ENCODE measurements around the gene CCDC167. TPM values are rescaled to one million over a fixed set of nuclear protein-coding genes. Genes with fewer than 3 reads are reported as not detected.

Gene CCDC167
- total and polyA plus RNA-seq, 2 donors (not counting 1 experiment from before 2014, with no cell fraction given): 11.1 to 60.1 TPM

GRCh38 chr6:37442416-37443215, 57.1 kb downstream of the CCDC167 start:
- H3K27me3 ChIP-seq (replicated peaks in 1 of 4; ENCODE audit: control extremely low read depth in 1 of 4, control insufficient read depth in 3 of 4, insufficient read depth in 4 of 4, low read length in 3 of 4): no peaks in the 10 kb centered on the region
- no peak for TF ChIP-seq CTCF (IDR thresholded peaks at IDR 0.05)
- no peak for TF ChIP-seq EZH2 (IDR thresholded peaks at IDR 0.05; ENCODE audit: borderline replicate concordance, insufficient read depth, low read depth, low read length, poor library complexity, severe bottlenecking)
- H3K4me3 Mint-ChIP-seq: peak overlapping the region; percentile 76
- peak overlapping the region; percentile 61 for H2AFZ ChIP-seq (ENCODE audit: insufficient read depth, low read depth, low read length, poor library complexity, severe bottlenecking)
- H3K4me3 ChIP-seq (ENCODE audit: control extremely low read depth in 1 of 5, extremely low read depth in 1 of 5, insufficient read depth in 1 of 5, low read depth in 2 of 5, low read length in 4 of 5): peak overlapping the region in 3 of 5 experiments; percentile 22 to 35 (median 35)
- peaks cover 15% of the 10 kb centered on the region for H3K4me1 Mint-ChIP-seq
- intact Hi-C loops (cut with micrococcal nuclease): no loop called here
- no peaks in the 10 kb centered on the region for H3K9me3 Mint-ChIP-seq (ENCODE audit: insufficient read depth)
- H3K27ac Mint-ChIP-seq: peak overlapping the region; percentile 85
- H3K9ac ChIP-seq (ENCODE audit: low read length): peak overlapping the region; percentile 56
- peaks cover 8 to 63% of the 10 kb centered on the region in 2 experiments for H3K36me3 ChIP-seq (replicated peaks in 1 of 2; ENCODE audit: control extremely low read depth in 1 of 2, control insufficient read depth in 1 of 2, extremely low read depth in 1 of 2, insufficient read depth in 2 of 2, low read length in 1 of 2)
- H4K20me1 ChIP-seq (ENCODE audit: control insufficient read depth, insufficient read depth, low read length, poor library complexity, severe bottlenecking): no peaks in the 10 kb centered on the region
- ATAC-seq (ENCODE audit: low read depth) (no peak), DNase-seq (peak; percentile 24)
- no peaks in the 10 kb centered on the region for H3K27me3 Mint-ChIP-seq
- H3K27ac ChIP-seq (ENCODE audit: low read length in 2 of 2): peak overlapping the region; percentile 47 to 84
- ChIA-PET POLR2A (interaction anchor here (0.7 to 1.1 kb wide), 2 partner anchors 9 to 1323 kb away, joined by 5 read pairs; partner anchors contain the start of gene CMTR1), CTCF (interaction anchor here (0.9 to 1.5 kb wide), 2 partner anchors 62 to 117 kb away, joined by 3 to 5 read pairs; no protein-coding TSS in a partner anchor)
- WGBS (ENCODE audit: insufficient coverage): 0% methylated on average over 1 of the region's 4 CpGs
- H3K4me2 ChIP-seq (replicated peaks; ENCODE audit: low read depth, low read length, poor library complexity, severe bottlenecking): peak overlapping the region; percentile 67
- H3K4me1 ChIP-seq (ENCODE audit: control insufficient read depth in 2 of 2, insufficient read depth in 2 of 2, low read length in 2 of 2): peaks cover 10 to 11% of the 10 kb centered on the region in 2 donors
- peaks cover 88% of the 10 kb centered on the region for H3K79me2 ChIP-seq (ENCODE audit: control insufficient read depth, insufficient read depth, low read length)
- no peaks in the 10 kb centered on the region for H3K9me3 ChIP-seq (ENCODE audit: control extremely low read depth in 1 of 3, control insufficient read depth in 2 of 3, insufficient read depth in 1 of 3, low read length in 2 of 3)

GRCh38 chr6:37441651-37442050, 58.0 kb downstream of the CCDC167 start:
- POLR2A ChIA-PET: interaction anchor here (1.1 kb wide), 1 partner anchor 8 kb away, joined by 5 read pairs; the partner anchor contains the start of gene CMTR1
- Histone ChIP-seq H4K20me1 (ENCODE audit: control insufficient read depth, insufficient read depth, low read length, poor library complexity, severe bottlenecking) (no peaks in the 10 kb centered on the region), H3K4me1 (ENCODE audit: control insufficient read depth in 2 of 2, insufficient read depth in 2 of 2, low read length in 2 of 2) (peaks cover 10 to 11% of the 10 kb centered on the region in 2 donors), H3K4me2 (replicated peaks; ENCODE audit: low read depth, low read length, poor library complexity, severe bottlenecking) (no peak overlapping the region), H3K9ac (ENCODE audit: low read length) (no peak overlapping the region), H2AFZ (ENCODE audit: insufficient read depth, low read depth, low read length, poor library complexity, severe bottlenecking) (no peak overlapping the region), H3K79me2 (ENCODE audit: control insufficient read depth, insufficient read depth, low read length) (peaks cover 90% of the 10 kb centered on the region), H3K27me3 (replicated peaks in 1 of 4; ENCODE audit: control extremely low read depth in 1 of 4, control insufficient read depth in 3 of 4, insufficient read depth in 4 of 4, low read length in 3 of 4) (no peaks in the 10 kb centered on the region), H3K27ac (ENCODE audit: low read length in 2 of 2) (peak overlapping the region in 1 of 2 donors; percentile 84), H3K4me3 (ENCODE audit: control extremely low read depth in 1 of 5, extremely low read depth in 1 of 5, insufficient read depth in 1 of 5, low read depth in 2 of 5, low read length in 4 of 5) (no peak overlapping the region), H3K9me3 (ENCODE audit: control extremely low read depth in 1 of 3, control insufficient read depth in 2 of 3, insufficient read depth in 1 of 3, low read length in 2 of 3) (no peaks in the 10 kb centered on the region), H3K36me3 (replicated peaks in 1 of 2; ENCODE audit: control extremely low read depth in 1 of 2, control insufficient read depth in 1 of 2, extremely low read depth in 1 of 2, insufficient read depth in 2 of 2, low read length in 1 of 2) (peaks cover 3 to 62% of the 10 kb centered on the region in 2 experiments)
- TF ChIP-seq EZH2 (IDR thresholded peaks at IDR 0.05; ENCODE audit: borderline replicate concordance, insufficient read depth, low read depth, low read length, poor library complexity, severe bottlenecking) (no peak), CTCF (IDR thresholded peaks at IDR 0.05) (no peak)
- ATAC-seq (ENCODE audit: low read depth): no peak
- intact Hi-C loops (cut with micrococcal nuclease): no loop called here
- Mint-ChIP-seq H3K27ac (peak overlapping the region; percentile 23), H3K4me3 (no peak overlapping the region), H3K9me3 (ENCODE audit: insufficient read depth) (no peaks in the 10 kb centered on the region), H3K27me3 (no peaks in the 10 kb centered on the region), H3K4me1 (peaks cover 17% of the 10 kb centered on the region)
- WGBS (ENCODE audit: insufficient coverage): 90% methylated on average over 5 of the region's 6 CpGs
- CTCF ChIA-PET: interaction anchor here (0.9 to 1.5 kb wide), 2 partner anchors 61 to 116 kb away, joined by 3 to 5 read pairs; no protein-coding TSS in a partner anchor
- DNase-seq: no peak

All from B cell (primary cell).